HUES6 (cell line): Measurements from ENCODE around the gene SORCS1.

Source experiments
- H3K27ac ChIP-seq: 2 replicates; pipeline ENCODE4 v1.7.0; 2013; ENCODE audit warnings: low read depth, mild to moderate bottlenecking, low read length, inconsistent platforms
- H3K27me3 ChIP-seq: 2 replicates; pipeline ENCODE4 v1.6.1; 2013; ENCODE audit warnings: low read length; ENCODE audit not compliant: control insufficient read depth, insufficient read depth
- H3K36me3 ChIP-seq: 2 replicates; pipeline ENCODE4 v1.6.1; 2013; ENCODE audit warnings: low read length; ENCODE audit not compliant: control insufficient read depth, insufficient read depth
- H3K4me1 ChIP-seq: 2 replicates; pipeline ENCODE4 v1.6.1; 2013; ENCODE audit warnings: low read length; ENCODE audit not compliant: control insufficient read depth, insufficient read depth
- H3K4me3 ChIP-seq: 2 replicates; pipeline ENCODE4 v1.5.1; 2013; ENCODE audit warnings: low read depth, low read length
- H3K9ac ChIP-seq: one replicate; pipeline ENCODE4 v1.6.1; 2013; ENCODE audit warnings: mild to moderate bottlenecking, low read length
- H3K9me3 ChIP-seq: 2 replicates; pipeline ENCODE4 v1.6.1; 2013; ENCODE audit warnings: low read depth, low read length; ENCODE audit not compliant: control insufficient read depth, insufficient read depth

The SORCS1 gene

GRCh38 chr10:106804992-106805582 is 359.4 kb downstream of the SORCS1 start:
- H3K4me1 ChIP-seq: peaks cover 10% of the 10 kb centered on the region; the same call in 1 of the 2 replicates
- H3K27me3 ChIP-seq: no peaks in the 10 kb centered on the region
- no peak overlapping the region for H3K27ac ChIP-seq
- no peaks in the 10 kb centered on the region for H3K9me3 ChIP-seq
- H3K9ac ChIP-seq: no peak overlapping the region
- H3K4me3 ChIP-seq: no peak overlapping the region
- H3K36me3 ChIP-seq: no peaks in the 10 kb centered on the region

GRCh38 chr10:106802949-106803348 is 361.6 kb downstream of the SORCS1 start:
- H3K4me1 ChIP-seq: peaks cover 7% of the 10 kb centered on the region; the same call in 1 of the 2 replicates
- no peak overlapping the region for H3K4me3 ChIP-seq
- H3K9me3 ChIP-seq: no peaks in the 10 kb centered on the region
- no peak overlapping the region for H3K27ac ChIP-seq
- H3K36me3 ChIP-seq: no peaks in the 10 kb centered on the region
- no peak overlapping the region for H3K9ac ChIP-seq
- H3K27me3 ChIP-seq: no peaks in the 10 kb centered on the region

GRCh38 chr10:106799776-106800175 is 364.7 kb downstream of the SORCS1 start:
- Histone ChIP-seq H3K36me3 (no peaks in the 10 kb centered on the region), H3K4me3 (no peak overlapping the region), H3K27ac (no peak overlapping the region), H3K27me3 (no peaks in the 10 kb centered on the region), H3K9me3 (no peaks in the 10 kb centered on the region), H3K4me1 (no peaks in the 10 kb centered on the region), H3K9ac (no peak overlapping the region)

GRCh38 chr10:106795619-106796018 is 368.9 kb downstream of the SORCS1 start:
- H3K4me1 ChIP-seq: 0 out of 2 replicates have a peak, but pooled peaks cover 3% of the 10 kb centered on the region
- no peak overlapping the region for H3K9ac ChIP-seq
- no peak overlapping the region for H3K27ac ChIP-seq
- no peaks in the 10 kb centered on the region for H3K36me3 ChIP-seq
- H3K4me3 ChIP-seq: no peak overlapping the region
- H3K27me3 ChIP-seq: no peaks in the 10 kb centered on the region
- no peaks in the 10 kb centered on the region for H3K9me3 ChIP-seq

- H3K9ac ChIP-seq: no peak overlapping the region
- no peaks in the 10 kb centered on the region for H3K36me3 ChIP-seq
- no peak overlapping the region for H3K27ac ChIP-seq
- no peaks in the 10 kb centered on the region for H3K27me3 ChIP-seq
- H3K9me3 ChIP-seq: peaks cover 9% of the 10 kb centered on the region
- H3K4me3 ChIP-seq: no peak overlapping the region
- H3K4me1 ChIP-seq: peaks cover 3% of the 10 kb centered on the region; the same call in 1 of the 2 replicates
Measured at GRCh38 chr10:106793617-106794016, 370.9 kb downstream of the SORCS1 start.

- Histone ChIP-seq H3K4me1 (peaks cover 3% of the 10 kb centered on the region; the same call in 1 of the 2 replicates), H3K36me3 (no peaks in the 10 kb centered on the region), H3K9me3 (peaks cover 20% of the 10 kb centered on the region), H3K27ac (no peak overlapping the region), H3K4me3 (no peak overlapping the region), H3K27me3 (no peaks in the 10 kb centered on the region), H3K9ac (no peak overlapping the region)
Measured at GRCh38 chr10:106789623-106790022, 374.9 kb downstream of the SORCS1 start.

GRCh38 chr10:106788982-106789381 is 375.5 kb downstream of the SORCS1 start:
- no peak overlapping the region for H3K4me3 ChIP-seq
- peaks cover 3% of the 10 kb centered on the region; the same call in 1 of the 2 replicates for H3K4me1 ChIP-seq
- H3K27me3 ChIP-seq: no peaks in the 10 kb centered on the region
- peaks cover 20% of the 10 kb centered on the region for H3K9me3 ChIP-seq
- H3K27ac ChIP-seq: no peak overlapping the region
- no peaks in the 10 kb centered on the region for H3K36me3 ChIP-seq
- no peak overlapping the region for H3K9ac ChIP-seq

GRCh38 chr10:106785528-106785927 is 379.0 kb downstream of the SORCS1 start:
- H3K4me3 ChIP-seq: no peak overlapping the region
- peaks cover 20% of the 10 kb centered on the region for H3K9me3 ChIP-seq
- no peak overlapping the region for H3K27ac ChIP-seq
- no peaks in the 10 kb centered on the region; the same call in 1 of the 2 replicates for H3K4me1 ChIP-seq
- H3K36me3 ChIP-seq: no peaks in the 10 kb centered on the region
- H3K27me3 ChIP-seq: no peaks in the 10 kb centered on the region
- no peak overlapping the region for H3K9ac ChIP-seq

- Histone ChIP-seq H3K27me3 (no peaks in the 10 kb centered on the region), H3K36me3 (no peaks in the 10 kb centered on the region), H3K9me3 (no peaks in the 10 kb centered on the region), H3K4me3 (no peak overlapping the region), H3K27ac (no peak overlapping the region), H3K9ac (no peak overlapping the region), H3K4me1 (no peaks in the 10 kb centered on the region)
Measured at GRCh38 chr10:106780632-106781031, 383.9 kb downstream of the SORCS1 start.

GRCh38 chr10:106777841-106778240 is 386.7 kb downstream of the SORCS1 start:
- H3K36me3 ChIP-seq: no peaks in the 10 kb centered on the region
- no peak overlapping the region for H3K4me3 ChIP-seq
- no peaks in the 10 kb centered on the region for H3K27me3 ChIP-seq
- no peaks in the 10 kb centered on the region for H3K4me1 ChIP-seq
- H3K27ac ChIP-seq: no peak overlapping the region
- no peak overlapping the region for H3K9ac ChIP-seq
- H3K9me3 ChIP-seq: no peaks in the 10 kb centered on the region

GRCh38 chr10:106775127-106775526 is 389.4 kb downstream of the SORCS1 start:
- H3K27me3 ChIP-seq: no peaks in the 10 kb centered on the region
- H3K27ac ChIP-seq: no peak overlapping the region
- H3K9ac ChIP-seq: no peak overlapping the region
- no peaks in the 10 kb centered on the region for H3K4me1 ChIP-seq
- H3K9me3 ChIP-seq: no peaks in the 10 kb centered on the region
- no peak overlapping the region for H3K4me3 ChIP-seq
- no peaks in the 10 kb centered on the region for H3K36me3 ChIP-seq
